Erythroblast (primary cell): Measurements from ENCODE around the gene FDPS.
A peak's percentile ranks its signal among the peaks of the same experiment; 100 is the strongest.

Source experiments
- DNase-seq, 2 experiments: peaks; one replicate each; lab custom pipeline; 2025; lab: John Stamatoyannopoulos, UW
- GATA1 ChIP-seq: IDR thresholded peaks from 2 replicates; pipeline ENCODE4 v1.6.1; 2011; ENCODE audit warnings: low read depth, mild to moderate bottlenecking, control low read depth, low read length, moderate library complexity
- POLR2A ChIP-seq: IDR thresholded peaks from 2 replicates; pipeline ENCODE4 v1.6.1; 2011; ENCODE audit warnings: mild to moderate bottlenecking, low read length

Gene FDPS

DNA sequence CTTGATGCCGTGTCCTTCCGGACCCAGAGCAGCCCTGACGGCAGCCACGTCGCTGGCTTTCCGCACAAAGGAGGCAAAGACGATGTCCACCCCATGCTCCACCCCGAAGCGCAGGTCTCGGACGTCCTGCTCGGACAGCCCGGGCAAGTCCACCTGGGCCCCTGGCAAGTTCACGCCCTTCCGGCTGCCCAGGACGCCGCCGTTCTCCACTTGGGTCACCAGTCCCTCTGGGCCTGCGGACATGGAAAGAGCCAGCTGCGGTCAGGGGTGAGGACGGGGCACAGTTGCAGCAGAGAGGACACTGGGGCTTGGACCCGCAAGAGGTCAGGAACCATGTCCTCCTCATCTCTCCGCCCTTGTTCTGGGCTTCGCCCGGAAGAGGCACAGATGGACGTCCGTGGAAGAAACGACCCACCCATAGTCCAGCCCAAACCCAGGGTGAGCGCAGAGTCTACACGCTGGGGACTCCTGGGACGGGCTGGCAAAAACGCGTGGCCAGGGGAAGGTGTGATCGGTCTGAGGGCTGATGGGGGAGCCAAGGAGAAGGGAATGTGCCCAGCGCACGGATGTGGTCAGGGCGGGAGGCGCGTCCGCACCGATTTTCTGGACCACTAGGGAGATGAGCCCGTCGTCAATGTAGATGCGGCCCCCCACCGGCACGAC, 14.0 kb upstream of the FDPS start:
- DNase-seq, result no peak
- TF ChIP-seq POLR2A, result no peak
- TF ChIP-seq GATA1, result no peak

DNA sequence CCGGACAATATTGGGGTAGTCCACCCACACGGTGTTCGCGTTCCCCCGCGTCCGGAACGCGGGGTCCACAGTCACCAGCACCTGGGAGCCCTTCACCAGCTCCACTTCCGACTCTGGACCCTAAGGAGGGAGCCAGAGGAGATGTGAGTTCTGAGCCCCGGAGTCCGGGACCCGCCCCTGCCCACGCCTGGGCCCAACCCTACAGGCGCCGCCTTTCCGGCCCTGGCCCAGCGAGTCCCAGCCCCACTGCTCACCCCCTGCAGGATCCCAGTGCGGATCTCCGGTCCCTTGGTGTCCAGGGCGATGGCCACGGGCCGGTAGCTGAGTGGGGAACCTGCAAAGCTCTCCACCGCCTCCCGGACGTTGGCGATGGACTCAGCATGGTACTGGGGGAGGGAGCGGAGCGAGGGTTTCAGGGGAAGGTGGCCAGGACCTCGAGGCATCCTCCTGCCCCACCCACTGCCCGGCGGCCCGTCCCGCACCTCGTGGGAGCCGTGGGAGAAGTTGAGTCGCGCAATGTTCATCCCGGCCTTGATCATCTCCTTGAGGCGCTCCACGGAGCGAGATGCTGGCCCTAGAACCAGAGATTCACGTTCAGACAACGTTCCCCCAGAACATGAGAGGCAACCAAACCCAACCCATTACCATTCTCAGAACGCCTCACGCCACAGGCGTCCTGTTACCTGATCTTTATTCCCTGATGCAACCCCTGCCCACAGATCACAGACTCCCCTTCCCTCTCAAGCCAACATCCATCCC, 13.3 kb upstream of the FDPS start:
- no peak for TF ChIP-seq GATA1
- no peak for TF ChIP-seq POLR2A
- no peak for DNase-seq

GRCh38 chr1:155295942-155296267, 12.8 kb upstream of the FDPS start:
- no peak for DNase-seq
- TF ChIP-seq GATA1 (no peak), POLR2A (no peak)

- peak; percentile 59 to 80 for DNase-seq
- TF ChIP-seq GATA1, result no peak
- TF ChIP-seq POLR2A, result no peak
Observed at GRCh38 chr1:155296661-155297060, 12.0 kb upstream of the FDPS start.

GRCh38 chr1:155297384-155297783, 11.3 kb upstream of the FDPS start:
- no peak for DNase-seq
- no peak for TF ChIP-seq POLR2A
- TF ChIP-seq GATA1, result no peak

GRCh38 chr1:155300024-155300423, 8.6 kb upstream of the FDPS start:
- DNase-seq, result no peak
- TF ChIP-seq POLR2A, result no peak
- TF ChIP-seq GATA1, result no peak

GRCh38 chr1:155300553-155301329, 7.9 kb upstream of the FDPS start:
- TF ChIP-seq GATA1 (no peak), POLR2A (no peak)
- DNase-seq, result no peak

GRCh38 chr1:155301342-155301841, 7.3 kb upstream of the FDPS start, which contains the start of gene PKLR:
PKLR (minus strand) TSS chr1:155301438; CDS start chr1:155301395, 43 bp downstream.
- peak; percentile 73 to 84 for DNase-seq
- TF ChIP-seq GATA1, result no peak
- peak; percentile 90 for TF ChIP-seq POLR2A

GRCh38 chr1:155304558-155305063, 4.1 kb upstream of the FDPS start:
- TF ChIP-seq GATA1, result no peak
- no peak for DNase-seq

- DNase-seq, result no peak
Observed at GRCh38 chr1:155305881-155306391, 2.7 kb upstream of the FDPS start.

DNA sequence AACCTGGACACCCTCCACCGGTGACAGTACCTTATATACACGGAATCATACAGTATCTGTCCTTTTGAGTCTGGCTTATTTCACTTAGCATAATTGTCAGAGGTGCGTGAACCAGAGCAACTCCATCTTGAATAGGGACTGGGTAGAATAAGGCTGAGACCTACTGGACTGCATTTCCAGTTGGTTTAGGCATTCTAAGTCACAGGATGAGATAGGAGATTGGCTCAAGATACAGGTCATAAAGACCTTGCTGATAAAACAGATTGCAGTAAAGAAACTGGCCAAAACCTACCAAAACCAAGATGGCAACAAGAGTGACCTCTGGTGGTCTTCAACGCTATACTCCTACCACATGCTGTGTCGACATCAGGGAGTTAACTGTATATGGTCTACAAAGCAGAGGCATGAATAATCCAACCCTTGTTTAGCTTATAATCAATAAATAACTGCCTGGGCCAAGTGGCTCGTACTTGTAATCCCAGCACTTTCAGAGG, 1.4 kb upstream of the FDPS start:
- TF ChIP-seq GATA1 (no peak), POLR2A (no peak)
- DNase-seq, result peak; percentile 72 to 83

More at GRCh38 chr1:155305881-155306391, 2.7 kb upstream of the FDPS start:
- TF ChIP-seq GATA1, result no peak
- TF ChIP-seq POLR2A, result no peak

GRCh38 chr1:155309423-155310021, 856 bp downstream of the FDPS start:
- DNase-seq, result peak in 1 of 2 experiments; percentile 62
- TF ChIP-seq POLR2A (no peak), GATA1 (no peak)

DNA sequence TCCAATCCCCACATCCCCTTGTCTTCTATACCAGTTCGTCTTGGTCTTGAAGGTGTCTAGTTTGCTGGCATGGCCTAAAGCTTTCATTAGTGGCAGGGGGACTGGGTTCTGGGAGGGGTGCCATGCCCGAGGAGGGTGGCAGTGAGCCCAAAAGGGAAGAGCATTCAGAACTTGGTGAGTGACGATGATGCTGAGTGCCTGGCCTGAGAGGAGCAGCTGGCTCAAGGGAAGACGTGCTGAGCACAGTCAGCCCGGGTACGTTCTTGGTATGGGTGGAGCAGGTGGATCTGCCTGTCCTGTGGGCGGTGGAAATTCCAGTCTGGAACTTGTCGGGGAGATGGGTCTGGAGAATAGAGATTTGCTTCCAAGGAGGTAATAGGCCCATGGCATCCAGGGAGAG, 4.6 kb downstream of the FDPS start:
- no peak for DNase-seq
- TF ChIP-seq GATA1 (no peak), POLR2A (no peak)
